ENCODE results near the gene ZNF672. TPM values are rescaled to one million over a fixed set of nuclear protein-coding genes. Genes with fewer than 3 reads are reported as not detected.

The ZNF672 gene
- total and polyA plus RNA-seq, 2 experiments from 2014 or later: 10.3 to 39.7 TPM

DNA sequence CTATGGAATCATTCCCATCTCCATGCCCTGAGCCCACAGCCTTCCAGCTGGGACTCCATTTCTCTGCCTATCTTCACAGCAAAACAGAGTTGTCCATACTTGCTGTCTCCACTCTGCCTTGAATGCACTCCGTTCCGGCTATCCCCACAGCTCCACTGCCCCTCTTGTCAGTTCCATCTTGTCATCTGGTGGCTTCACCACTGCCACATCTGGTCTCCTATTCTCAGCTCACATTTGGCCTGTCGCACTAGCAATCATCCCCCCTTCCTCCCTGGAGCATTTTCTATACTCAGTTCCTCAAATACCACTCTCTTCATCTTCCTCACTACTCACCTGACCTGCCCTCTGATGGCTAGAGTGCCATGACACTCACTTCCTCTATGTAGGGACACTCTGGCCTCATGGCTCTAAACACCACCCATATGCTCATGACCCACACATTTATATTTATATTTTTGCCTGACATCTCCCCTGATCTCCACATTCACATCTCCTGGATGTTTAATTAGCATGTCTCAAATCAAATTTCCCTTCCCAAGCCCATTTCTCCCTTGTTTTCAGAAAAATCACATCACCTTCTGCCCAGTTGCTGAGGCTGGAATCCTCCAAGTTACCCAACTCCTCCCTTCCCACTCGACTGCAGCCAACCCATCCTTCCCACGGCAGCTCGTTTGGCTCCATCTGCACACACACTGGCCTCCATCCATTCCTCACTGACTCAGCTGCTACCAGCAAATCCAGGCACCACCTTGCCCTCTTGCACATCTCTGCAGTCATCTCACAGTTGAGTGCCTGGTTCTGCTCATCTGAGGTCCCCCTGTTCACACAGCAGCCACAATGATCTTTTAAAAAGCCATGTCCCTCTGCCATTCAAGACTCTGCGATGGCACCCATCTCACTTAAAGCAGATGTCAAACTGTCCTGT lies 14.7 kb downstream of the ZNF672 start (continued):
- TF ChIP-seq, protein P1, sequence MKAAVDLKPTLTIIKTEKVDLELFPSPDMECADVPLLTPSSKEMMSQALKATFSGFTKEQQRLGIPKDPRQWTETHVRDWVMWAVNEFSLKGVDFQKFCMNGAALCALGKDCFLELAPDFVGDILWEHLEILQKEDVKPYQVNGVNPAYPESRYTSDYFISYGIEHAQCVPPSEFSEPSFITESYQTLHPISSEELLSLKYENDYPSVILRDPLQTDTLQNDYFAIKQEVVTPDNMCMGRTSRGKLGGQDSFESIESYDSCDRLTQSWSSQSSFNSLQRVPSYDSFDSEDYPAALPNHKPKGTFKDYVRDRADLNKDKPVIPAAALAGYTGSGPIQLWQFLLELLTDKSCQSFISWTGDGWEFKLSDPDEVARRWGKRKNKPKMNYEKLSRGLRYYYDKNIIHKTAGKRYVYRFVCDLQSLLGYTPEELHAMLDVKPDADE (IDR thresholded peaks at IDR 0.05): no peak
- TF ChIP-seq, protein P2, sequence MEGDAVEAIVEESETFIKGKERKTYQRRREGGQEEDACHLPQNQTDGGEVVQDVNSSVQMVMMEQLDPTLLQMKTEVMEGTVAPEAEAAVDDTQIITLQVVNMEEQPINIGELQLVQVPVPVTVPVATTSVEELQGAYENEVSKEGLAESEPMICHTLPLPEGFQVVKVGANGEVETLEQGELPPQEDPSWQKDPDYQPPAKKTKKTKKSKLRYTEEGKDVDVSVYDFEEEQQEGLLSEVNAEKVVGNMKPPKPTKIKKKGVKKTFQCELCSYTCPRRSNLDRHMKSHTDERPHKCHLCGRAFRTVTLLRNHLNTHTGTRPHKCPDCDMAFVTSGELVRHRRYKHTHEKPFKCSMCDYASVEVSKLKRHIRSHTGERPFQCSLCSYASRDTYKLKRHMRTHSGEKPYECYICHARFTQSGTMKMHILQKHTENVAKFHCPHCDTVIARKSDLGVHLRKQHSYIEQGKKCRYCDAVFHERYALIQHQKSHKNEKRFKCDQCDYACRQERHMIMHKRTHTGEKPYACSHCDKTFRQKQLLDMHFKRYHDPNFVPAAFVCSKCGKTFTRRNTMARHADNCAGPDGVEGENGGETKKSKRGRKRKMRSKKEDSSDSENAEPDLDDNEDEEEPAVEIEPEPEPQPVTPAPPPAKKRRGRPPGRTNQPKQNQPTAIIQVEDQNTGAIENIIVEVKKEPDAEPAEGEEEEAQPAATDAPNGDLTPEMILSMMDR (conservative IDR thresholded peaks at IDR 0.05; ENCODE audit: low read depth in 2 of 2): no peak
- TF ChIP-seq CREB1 (CRISPR knock-in tag; IDR thresholded peaks at IDR 0.05; ENCODE audit: low read depth): no peak

- Histone ChIP-seq H3F3A (replicated peaks; ENCODE audit: low read depth) (peaks cover 6% of the 10 kb centered on the region; the same call in 1 of the 2 replicates), H3K36me3 (ENCODE audit: insufficient read depth) (peaks cover 16% of the 10 kb centered on the region), H2AFZ (no peak overlapping the region), H3K4me3 (no peak overlapping the region), H3K27me3 (ENCODE audit: insufficient read depth) (peaks cover 14% of the 10 kb centered on the region), H3K79me2 (replicated peaks; ENCODE audit: insufficient read depth) (no peaks in the 10 kb centered on the region; the same call in 1 of the 2 replicates), H4K20me1 (replicated peaks; ENCODE audit: insufficient read depth) (no peaks in the 10 kb centered on the region; the same call in none of the 2 replicates), H3K27ac (ENCODE audit: low read depth) (no peak overlapping the region), H3K9me2 (ENCODE audit: insufficient read depth) (no peaks in the 10 kb centered on the region), H3K4me1 (ENCODE audit: insufficient read depth) (peaks cover 10% of the 10 kb centered on the region), H3K4me2 (no peak overlapping the region)
- no peak overlapping the region for H3K4me3 Mint-ChIP-seq
- no peak overlapping the region for H3K27ac Mint-ChIP-seq
- H3K36me3 Mint-ChIP-seq (ENCODE audit: low read depth): peaks cover 21% of the 10 kb centered on the region
- no peak for DNase-seq (ENCODE audit: low spot score)
- peaks cover 18% of the 10 kb centered on the region for H3K27me3 Mint-ChIP-seq (ENCODE audit: insufficient read depth, low read depth, poor library complexity)
- no peaks in the 10 kb centered on the region; the same call in 2 of the 3 replicates for H3K9me3 Mint-ChIP-seq
- no peak for ATAC-seq
- peaks cover 9% of the 10 kb centered on the region for H3K4me1 Mint-ChIP-seq
- TF ChIP-seq, protein P3, sequence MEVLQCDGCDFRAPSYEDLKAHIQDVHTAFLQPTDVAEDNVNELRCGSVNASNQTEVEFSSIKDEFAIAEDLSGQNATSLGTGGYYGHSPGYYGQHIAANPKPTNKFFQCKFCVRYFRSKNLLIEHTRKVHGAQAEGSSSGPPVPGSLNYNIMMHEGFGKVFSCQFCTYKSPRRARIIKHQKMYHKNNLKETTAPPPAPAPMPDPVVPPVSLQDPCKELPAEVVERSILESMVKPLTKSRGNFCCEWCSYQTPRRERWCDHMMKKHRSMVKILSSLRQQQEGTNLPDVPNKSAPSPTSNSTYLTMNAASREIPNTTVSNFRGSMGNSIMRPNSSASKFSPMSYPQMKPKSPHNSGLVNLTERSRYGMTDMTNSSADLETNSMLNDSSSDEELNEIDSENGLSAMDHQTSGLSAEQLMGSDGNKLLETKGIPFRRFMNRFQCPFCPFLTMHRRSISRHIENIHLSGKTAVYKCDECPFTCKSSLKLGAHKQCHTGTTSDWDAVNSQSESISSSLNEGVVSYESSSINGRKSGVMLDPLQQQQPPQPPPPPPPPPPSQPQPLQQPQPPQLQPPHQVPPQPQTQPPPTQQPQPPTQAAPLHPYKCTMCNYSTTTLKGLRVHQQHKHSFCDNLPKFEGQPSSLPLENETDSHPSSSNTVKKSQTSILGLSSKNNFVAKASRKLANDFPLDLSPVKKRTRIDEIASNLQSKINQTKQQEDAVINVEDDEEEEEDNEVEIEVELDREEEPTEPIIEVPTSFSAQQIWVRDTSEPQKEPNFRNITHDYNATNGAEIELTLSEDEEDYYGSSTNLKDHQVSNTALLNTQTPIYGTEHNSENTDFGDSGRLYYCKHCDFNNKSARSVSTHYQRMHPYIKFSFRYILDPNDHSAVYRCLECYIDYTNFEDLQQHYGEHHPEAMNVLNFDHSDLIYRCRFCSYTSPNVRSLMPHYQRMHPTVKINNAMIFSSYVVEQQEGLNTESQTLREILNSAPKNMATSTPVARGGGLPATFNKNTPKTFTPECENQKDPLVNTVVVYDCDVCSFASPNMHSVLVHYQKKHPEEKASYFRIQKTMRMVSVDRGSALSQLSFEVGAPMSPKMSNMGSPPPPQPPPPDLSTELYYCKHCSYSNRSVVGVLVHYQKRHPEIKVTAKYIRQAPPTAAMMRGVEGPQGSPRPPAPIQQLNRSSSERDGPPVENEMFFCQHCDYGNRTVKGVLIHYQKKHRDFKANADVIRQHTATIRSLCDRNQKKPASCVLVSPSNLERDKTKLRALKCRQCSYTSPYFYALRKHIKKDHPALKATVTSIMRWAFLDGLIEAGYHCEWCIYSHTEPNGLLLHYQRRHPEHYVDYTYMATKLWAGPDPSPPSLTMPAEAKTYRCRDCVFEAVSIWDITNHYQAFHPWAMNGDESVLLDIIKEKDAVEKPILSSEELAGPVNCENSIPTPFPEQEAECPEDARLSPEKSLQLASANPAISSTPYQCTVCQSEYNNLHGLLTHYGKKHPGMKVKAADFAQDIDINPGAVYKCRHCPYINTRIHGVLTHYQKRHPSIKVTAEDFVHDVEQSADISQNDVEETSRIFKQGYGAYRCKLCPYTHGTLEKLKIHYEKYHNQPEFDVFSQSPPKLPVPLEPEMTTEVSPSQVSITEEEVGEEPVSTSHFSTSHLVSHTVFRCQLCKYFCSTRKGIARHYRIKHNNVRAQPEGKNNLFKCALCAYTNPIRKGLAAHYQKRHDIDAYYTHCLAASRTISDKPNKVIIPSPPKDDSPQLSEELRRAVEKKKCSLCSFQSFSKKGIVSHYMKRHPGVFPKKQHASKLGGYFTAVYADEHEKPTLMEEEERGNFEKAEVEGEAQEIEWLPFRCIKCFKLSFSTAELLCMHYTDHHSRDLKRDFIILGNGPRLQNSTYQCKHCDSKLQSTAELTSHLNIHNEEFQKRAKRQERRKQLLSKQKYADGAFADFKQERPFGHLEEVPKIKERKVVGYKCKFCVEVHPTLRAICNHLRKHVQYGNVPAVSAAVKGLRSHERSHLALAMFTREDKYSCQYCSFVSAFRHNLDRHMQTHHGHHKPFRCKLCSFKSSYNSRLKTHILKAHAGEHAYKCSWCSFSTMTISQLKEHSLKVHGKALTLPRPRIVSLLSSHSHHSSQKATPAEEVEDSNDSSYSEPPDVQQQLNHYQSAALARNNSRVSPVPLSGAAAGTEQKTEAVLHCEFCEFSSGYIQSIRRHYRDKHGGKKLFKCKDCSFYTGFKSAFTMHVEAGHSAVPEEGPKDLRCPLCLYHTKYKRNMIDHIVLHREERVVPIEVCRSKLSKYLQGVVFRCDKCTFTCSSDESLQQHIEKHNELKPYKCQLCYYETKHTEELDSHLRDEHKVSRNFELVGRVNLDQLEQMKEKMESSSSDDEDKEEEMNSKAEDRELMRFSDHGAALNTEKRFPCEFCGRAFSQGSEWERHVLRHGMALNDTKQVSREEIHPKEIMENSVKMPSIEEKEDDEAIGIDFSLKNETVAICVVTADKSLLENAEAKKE (CRISPR knock-in tag; IDR thresholded peaks at IDR 0.05): no peak
- TF ChIP-seq POLR2AphosphoS5 (IDR thresholded peaks at IDR 0.05; ENCODE audit: low read depth) (no peak), ZNF331 (CRISPR knock-in tag; IDR thresholded peaks at IDR 0.05; ENCODE audit: low read depth) (no peak), EZH2phosphoT487 (IDR thresholded peaks at IDR 0.05; ENCODE audit: unreplicated experiment) (no peak), NANOG (IDR thresholded peaks at IDR 0.05; ENCODE audit: borderline replicate concordance) (no peak), EZH2 (IDR thresholded peaks at IDR 0.05; ENCODE audit: low read depth, unreplicated experiment) (no peak)
- TF ChIP-seq, protein P1 (IDR thresholded peaks at IDR 0.05): no peak
Measured at GRCh38 chr1:248853663-248854375, 15.8 kb downstream of the ZNF672 start.
